ENCODE data around the gene HECA. TPM values are rescaled to one million over a fixed set of nuclear protein-coding genes. Genes with fewer than 3 reads are reported as not detected.
A peak's percentile ranks its signal among the peaks of the same experiment; 100 is the strongest.

HECA gene
- total RNA-seq, 1 experiment from 2014 or later: 9.4 TPM

DNA sequence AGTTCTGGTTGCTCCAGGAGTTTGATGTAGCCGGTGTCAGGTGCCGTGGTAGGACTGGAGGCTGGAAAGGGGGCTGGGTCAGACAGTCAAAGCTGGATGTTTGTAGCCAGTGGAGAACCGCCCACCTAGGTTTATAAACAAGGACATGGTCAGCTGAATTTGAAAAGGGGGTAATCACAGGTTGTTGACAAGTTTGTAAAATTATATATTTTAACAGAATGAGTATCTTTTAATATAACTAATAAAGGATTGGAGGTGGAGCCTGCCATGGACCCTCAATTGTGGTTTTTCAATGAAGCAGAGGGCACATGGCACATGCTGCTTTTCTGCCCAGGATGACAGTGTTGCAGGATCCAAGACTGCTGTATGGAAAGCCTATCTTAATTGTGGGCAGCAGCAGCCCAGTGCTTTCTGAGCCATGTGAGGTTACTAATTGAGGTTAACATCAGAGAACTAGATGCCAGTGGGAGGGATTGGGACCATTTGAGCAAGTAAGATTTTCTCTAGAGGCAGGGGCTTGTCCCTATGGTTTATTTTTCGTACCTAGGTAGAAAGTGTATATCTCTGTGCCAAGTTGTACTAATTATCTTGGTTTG lies 9.7 kb downstream of the HECA start:
- DNase-seq (ENCODE audit: low spot score): no peak
- H3K27ac Mint-ChIP-seq: peak overlapping the region; percentile 48; the same call in 1 of the 2 replicates

GRCh38 chr6:139145661-139146060 lies 10.8 kb downstream of the HECA start:
- ChIA-PET CTCF (no interaction called here), POLR2A (no interaction called here)
- Mint-ChIP-seq H3K9me3 (no peaks in the 10 kb centered on the region), H3K4me1 (peaks cover 31% of the 10 kb centered on the region), H3K27me3 (ENCODE audit: low read depth) (no peaks in the 10 kb centered on the region), H3K27ac (no peak overlapping the region), H3K4me3 (no peak overlapping the region), H3K36me3 (no peaks in the 10 kb centered on the region)
- ATAC-seq: no peak
- TF ChIP-seq, protein P1, sequence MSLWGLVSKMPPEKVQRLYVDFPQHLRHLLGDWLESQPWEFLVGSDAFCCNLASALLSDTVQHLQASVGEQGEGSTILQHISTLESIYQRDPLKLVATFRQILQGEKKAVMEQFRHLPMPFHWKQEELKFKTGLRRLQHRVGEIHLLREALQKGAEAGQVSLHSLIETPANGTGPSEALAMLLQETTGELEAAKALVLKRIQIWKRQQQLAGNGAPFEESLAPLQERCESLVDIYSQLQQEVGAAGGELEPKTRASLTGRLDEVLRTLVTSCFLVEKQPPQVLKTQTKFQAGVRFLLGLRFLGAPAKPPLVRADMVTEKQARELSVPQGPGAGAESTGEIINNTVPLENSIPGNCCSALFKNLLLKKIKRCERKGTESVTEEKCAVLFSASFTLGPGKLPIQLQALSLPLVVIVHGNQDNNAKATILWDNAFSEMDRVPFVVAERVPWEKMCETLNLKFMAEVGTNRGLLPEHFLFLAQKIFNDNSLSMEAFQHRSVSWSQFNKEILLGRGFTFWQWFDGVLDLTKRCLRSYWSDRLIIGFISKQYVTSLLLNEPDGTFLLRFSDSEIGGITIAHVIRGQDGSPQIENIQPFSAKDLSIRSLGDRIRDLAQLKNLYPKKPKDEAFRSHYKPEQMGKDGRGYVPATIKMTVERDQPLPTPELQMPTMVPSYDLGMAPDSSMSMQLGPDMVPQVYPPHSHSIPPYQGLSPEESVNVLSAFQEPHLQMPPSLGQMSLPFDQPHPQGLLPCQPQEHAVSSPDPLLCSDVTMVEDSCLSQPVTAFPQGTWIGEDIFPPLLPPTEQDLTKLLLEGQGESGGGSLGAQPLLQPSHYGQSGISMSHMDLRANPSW (CRISPR knock-in tag; conservative IDR thresholded peaks at IDR 0.05; ENCODE audit: low read depth): no peak
- no peak for TF ChIP-seq RELA (CRISPR knock-in tag; IDR thresholded peaks at IDR 0.05; ENCODE audit: borderline replicate concordance)
- TF ChIP-seq, protein P2, sequence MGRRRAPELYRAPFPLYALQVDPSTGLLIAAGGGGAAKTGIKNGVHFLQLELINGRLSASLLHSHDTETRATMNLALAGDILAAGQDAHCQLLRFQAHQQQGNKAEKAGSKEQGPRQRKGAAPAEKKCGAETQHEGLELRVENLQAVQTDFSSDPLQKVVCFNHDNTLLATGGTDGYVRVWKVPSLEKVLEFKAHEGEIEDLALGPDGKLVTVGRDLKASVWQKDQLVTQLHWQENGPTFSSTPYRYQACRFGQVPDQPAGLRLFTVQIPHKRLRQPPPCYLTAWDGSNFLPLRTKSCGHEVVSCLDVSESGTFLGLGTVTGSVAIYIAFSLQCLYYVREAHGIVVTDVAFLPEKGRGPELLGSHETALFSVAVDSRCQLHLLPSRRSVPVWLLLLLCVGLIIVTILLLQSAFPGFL (CRISPR knock-in tag; IDR thresholded peaks at IDR 0.05; ENCODE audit: borderline replicate concordance): no peak
- TF ChIP-seq ETV6 (CRISPR knock-in tag; IDR thresholded peaks at IDR 0.05): no peak
- TF ChIP-seq GRHL2 (CRISPR knock-in tag; IDR thresholded peaks at IDR 0.05; ENCODE audit: insufficient replicate concordance, severe bottlenecking): no peak
- no peak for TF ChIP-seq RORB (CRISPR knock-in tag; IDR thresholded peaks at IDR 0.05)
- TF ChIP-seq USF1 (CRISPR knock-in tag; IDR thresholded peaks at IDR 0.05): no peak
- no peak for TF ChIP-seq ZMAT4 (CRISPR knock-in tag; IDR thresholded peaks at IDR 0.05)
- no peak for TF ChIP-seq ATF3 (CRISPR knock-in tag; conservative IDR thresholded peaks at IDR 0.05)
- TF ChIP-seq NR3C1 (CRISPR knock-in tag; conservative IDR thresholded peaks at IDR 0.05; ENCODE audit: low read depth): no peak
- DNase-seq (ENCODE audit: low spot score): no peak

More for the DNA sequence above, 9.7 kb downstream of the HECA start:
- Mint-ChIP-seq H3K27me3 (ENCODE audit: low read depth) (no peaks in the 10 kb centered on the region), H3K4me1 (peaks cover 25% of the 10 kb centered on the region), H3K36me3 (no peaks in the 10 kb centered on the region), H3K9me3 (no peaks in the 10 kb centered on the region), H3K4me3 (no peak overlapping the region)
- TF ChIP-seq JUN (CRISPR knock-in tag; IDR thresholded peaks at IDR 0.05): no peak
- ATAC-seq: no peak
- ChIA-PET POLR2A (no interaction called here), CTCF (interaction anchor here (0.6 kb wide), 1 partner anchor 169 kb away, joined by 3 read pairs; no protein-coding TSS in a partner anchor)

- Mint-ChIP-seq H3K4me3 (no peak overlapping the region), H3K27me3 (ENCODE audit: low read depth) (no peaks in the 10 kb centered on the region), H3K36me3 (no peaks in the 10 kb centered on the region), H3K27ac (no peak overlapping the region), H3K4me1 (peaks cover 37% of the 10 kb centered on the region), H3K9me3 (no peaks in the 10 kb centered on the region)
- POLR2A ChIA-PET: no interaction called here
- ATAC-seq (no peak), DNase-seq (ENCODE audit: low spot score) (no peak)
- CTCF ChIA-PET: interaction anchor here (1.4 kb wide), 1 partner anchor 158 kb away, joined by 3 read pairs; no protein-coding TSS in a partner anchor
- TF ChIP-seq HMGA2 (CRISPR knock-in tag; IDR thresholded peaks at IDR 0.05): no peak
- TF ChIP-seq CTCF (IDR thresholded peaks at IDR 0.05): no peak
- TF ChIP-seq JUN (CRISPR knock-in tag; IDR thresholded peaks at IDR 0.05): no peak
- no peak for TF ChIP-seq SMAD4 (CRISPR knock-in tag; IDR thresholded peaks at IDR 0.05)
- TF ChIP-seq ZBTB43 (CRISPR knock-in tag; IDR thresholded peaks at IDR 0.05): no peak
- TF ChIP-seq, protein P3, sequence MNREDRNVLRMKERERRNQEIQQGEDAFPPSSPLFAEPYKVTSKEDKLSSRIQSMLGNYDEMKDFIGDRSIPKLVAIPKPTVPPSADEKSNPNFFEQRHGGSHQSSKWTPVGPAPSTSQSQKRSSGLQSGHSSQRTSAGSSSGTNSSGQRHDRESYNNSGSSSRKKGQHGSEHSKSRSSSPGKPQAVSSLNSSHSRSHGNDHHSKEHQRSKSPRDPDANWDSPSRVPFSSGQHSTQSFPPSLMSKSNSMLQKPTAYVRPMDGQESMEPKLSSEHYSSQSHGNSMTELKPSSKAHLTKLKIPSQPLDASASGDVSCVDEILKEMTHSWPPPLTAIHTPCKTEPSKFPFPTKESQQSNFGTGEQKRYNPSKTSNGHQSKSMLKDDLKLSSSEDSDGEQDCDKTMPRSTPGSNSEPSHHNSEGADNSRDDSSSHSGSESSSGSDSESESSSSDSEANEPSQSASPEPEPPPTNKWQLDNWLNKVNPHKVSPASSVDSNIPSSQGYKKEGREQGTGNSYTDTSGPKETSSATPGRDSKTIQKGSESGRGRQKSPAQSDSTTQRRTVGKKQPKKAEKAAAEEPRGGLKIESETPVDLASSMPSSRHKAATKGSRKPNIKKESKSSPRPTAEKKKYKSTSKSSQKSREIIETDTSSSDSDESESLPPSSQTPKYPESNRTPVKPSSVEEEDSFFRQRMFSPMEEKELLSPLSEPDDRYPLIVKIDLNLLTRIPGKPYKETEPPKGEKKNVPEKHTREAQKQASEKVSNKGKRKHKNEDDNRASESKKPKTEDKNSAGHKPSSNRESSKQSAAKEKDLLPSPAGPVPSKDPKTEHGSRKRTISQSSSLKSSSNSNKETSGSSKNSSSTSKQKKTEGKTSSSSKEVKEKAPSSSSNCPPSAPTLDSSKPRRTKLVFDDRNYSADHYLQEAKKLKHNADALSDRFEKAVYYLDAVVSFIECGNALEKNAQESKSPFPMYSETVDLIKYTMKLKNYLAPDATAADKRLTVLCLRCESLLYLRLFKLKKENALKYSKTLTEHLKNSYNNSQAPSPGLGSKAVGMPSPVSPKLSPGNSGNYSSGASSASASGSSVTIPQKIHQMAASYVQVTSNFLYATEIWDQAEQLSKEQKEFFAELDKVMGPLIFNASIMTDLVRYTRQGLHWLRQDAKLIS (CRISPR knock-in tag; IDR thresholded peaks at IDR 0.05; ENCODE audit: borderline replicate concordance): no peak
- no peak for TF ChIP-seq JAZF1 (CRISPR knock-in tag; IDR thresholded peaks at IDR 0.05)
- TF ChIP-seq NFE2L1 (CRISPR knock-in tag; IDR thresholded peaks at IDR 0.05): no peak
Measured at GRCh38 chr6:139146317-139146726, 11.4 kb downstream of the HECA start.
